Astrocyte (in vitro differentiated cells and primary cell): ENCODE results near the gene INAVA. TPM values are rescaled to one million over a fixed set of nuclear protein-coding genes. Genes with fewer than 3 reads are reported as not detected.
A peak's percentile ranks its signal among the peaks of the same experiment; 100 is the strongest.

ENCODE experiments used
- DNase-seq: peaks from one replicate; pipeline ENCODE4 v3.0.0-alpha.2; 2010; ENCODE audit warnings: low read depth
- FAIRE-seq: peaks from 2 replicates; lab custom pipeline; 2011; peaks lifted over from hg19 to GRCh38; lab: Jason Lieb, UNC
- H2AFZ ChIP-seq: 2 replicates; pipeline ENCODE4 v1.6.0; 2012; ENCODE audit warnings: low read depth, low read length, inconsistent platforms
- H3K27ac ChIP-seq: 2 replicates; pipeline ENCODE4 v1.5.1; 2011; ENCODE audit warnings: low read depth, low read length, inconsistent platforms
- H3K27me3 ChIP-seq: 2 replicates; pipeline ENCODE4 v1.6.0; 2011; ENCODE audit warnings: low read length, inconsistent platforms; ENCODE audit not compliant: insufficient read depth
- H3K36me3 ChIP-seq: 2 replicates; pipeline ENCODE4 v1.5.1; 2011; ENCODE audit warnings: low read length, inconsistent platforms; ENCODE audit not compliant: insufficient read depth
- H3K4me1 ChIP-seq: 2 replicates; pipeline ENCODE4 v1.5.1; 2011; ENCODE audit warnings: low read length, inconsistent platforms; ENCODE audit not compliant: insufficient read depth
- H3K4me2 ChIP-seq: 2 replicates; pipeline ENCODE4 v1.6.0; 2012; ENCODE audit warnings: low read length, inconsistent platforms
- H3K4me3 ChIP-seq: 2 replicates; pipeline ENCODE4 v1.5.1; 2011; ENCODE audit warnings: low read depth, mild to moderate bottlenecking, low read length, inconsistent platforms; ENCODE audit not compliant: insufficient read depth
- H3K79me2 ChIP-seq: 2 replicates; pipeline ENCODE4 v1.6.0; 2012; ENCODE audit warnings: mild to moderate bottlenecking, low read length, inconsistent platforms; ENCODE audit not compliant: insufficient read depth
- H3K9ac ChIP-seq: 2 replicates; pipeline ENCODE4 v1.6.0; 2012; ENCODE audit warnings: mild to moderate bottlenecking, low read length, inconsistent platforms
- H3K9me3 ChIP-seq: 2 replicates; pipeline ENCODE4 v1.5.1; 2012; ENCODE audit warnings: low read depth, mild to moderate bottlenecking, low read length, inconsistent platforms; ENCODE audit not compliant: insufficient read depth
- H4K20me1 ChIP-seq: 2 replicates; pipeline ENCODE4 v1.6.0; 2012; ENCODE audit warnings: low read length, inconsistent platforms; ENCODE audit not compliant: insufficient read depth
- H3K27ac Mint-ChIP-seq: one replicate; pipeline ENCODE4 v1.8.0; 2021; ENCODE audit warnings: mild to moderate bottlenecking, mixed read lengths; ENCODE audit not compliant: unreplicated experiment
- H3K27me3 Mint-ChIP-seq: one replicate; pipeline ENCODE4 v1.8.0; 2021; ENCODE audit warnings: low read depth, mixed read lengths; ENCODE audit not compliant: unreplicated experiment
- H3K36me3 Mint-ChIP-seq: one replicate; pipeline ENCODE4 v1.8.0; 2021; ENCODE audit warnings: low read depth, mixed read lengths; ENCODE audit not compliant: unreplicated experiment
- H3K4me1 Mint-ChIP-seq: one replicate; pipeline ENCODE4 v1.8.0; 2021; ENCODE audit warnings: low read depth, mixed read lengths; ENCODE audit not compliant: unreplicated experiment
- H3K4me3 Mint-ChIP-seq: one replicate; pipeline ENCODE4 v1.8.0; 2021; ENCODE audit warnings: mild to moderate bottlenecking, moderate library complexity, mixed read lengths; ENCODE audit not compliant: unreplicated experiment
- H3K9me3 Mint-ChIP-seq: one replicate; pipeline ENCODE4 v1.8.0; 2021; ENCODE audit warnings: mild to moderate bottlenecking, mixed read lengths; ENCODE audit not compliant: unreplicated experiment
- EZH2 ChIP-seq: IDR thresholded peaks from 2 replicates; pipeline ENCODE4 v1.6.1; 2012; ENCODE audit warnings: mild to moderate bottlenecking, low read length, inconsistent platforms; ENCODE audit not compliant: insufficient read depth
- total RNA-seq: library from RNA; stranded (reverse); gene quantifications from 2 replicates; pipeline ENCODE4 v1.2.1, GENCODE V29; 2021
- TF ChIP-seq, protein P1 (sequence below): IDR thresholded peaks from 2 replicates; pipeline ENCODE4 v1.5.1; 2011; ENCODE audit warnings: low read depth, mild to moderate bottlenecking, inconsistent platforms, low read length, moderate library complexity; ENCODE audit not compliant: insufficient read depth

INAVA gene
- total RNA-seq, 1 donor from 2014 or later: 10.3 TPM

DNA sequence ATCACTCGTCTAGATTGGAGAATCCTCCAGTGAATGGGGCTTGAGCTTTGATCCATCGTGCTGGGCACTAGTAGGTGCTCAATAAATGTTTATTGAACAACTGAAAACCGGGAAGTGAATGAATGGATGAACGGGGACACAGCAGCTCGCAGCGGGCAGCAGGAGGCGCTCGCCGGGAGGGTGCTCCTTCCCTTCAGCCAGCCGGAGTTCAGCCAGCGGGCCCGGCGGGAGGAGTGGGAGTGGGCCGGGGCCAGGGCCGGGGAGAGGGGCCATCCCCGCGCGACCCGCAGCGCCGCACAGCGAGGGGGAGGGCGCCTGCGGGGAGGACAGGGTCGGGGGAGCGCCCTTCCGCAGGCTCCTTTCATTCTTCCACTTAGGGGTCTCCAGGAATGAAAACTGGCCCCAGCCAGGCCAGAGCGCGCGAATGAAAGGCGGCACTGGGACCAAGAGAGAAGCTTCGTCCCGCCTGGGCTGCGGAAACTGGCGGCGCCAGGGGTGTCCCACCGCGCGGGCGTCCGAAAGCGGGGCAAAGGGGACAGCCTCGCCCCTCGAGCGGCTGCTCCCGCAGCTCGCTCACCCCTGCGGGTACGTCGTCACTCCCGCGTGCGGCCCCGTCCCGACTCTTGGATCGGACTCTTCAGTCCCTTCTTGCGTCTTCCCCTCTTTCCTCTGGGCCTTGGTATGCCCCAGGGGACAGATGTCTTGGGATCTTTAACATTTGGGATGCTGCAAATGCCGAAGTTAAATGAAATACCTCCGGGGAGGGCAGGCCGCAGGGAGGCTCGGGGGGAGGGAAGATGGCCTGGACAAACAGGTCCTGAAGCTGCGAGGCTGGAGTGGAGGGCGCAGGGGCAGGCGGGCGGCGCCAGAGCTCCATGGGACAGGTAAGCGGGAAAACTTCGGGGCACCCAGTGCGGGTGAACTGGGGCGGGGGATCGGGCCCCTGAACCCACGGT is 3.6 kb upstream of the INAVA start:
- Histone ChIP-seq H3K4me1 (peaks cover 13% of the 10 kb centered on the region), H4K20me1 (no peaks in the 10 kb centered on the region), H3K4me2 (peak overlapping the region; percentile 98), H3K9me3 (no peaks in the 10 kb centered on the region), H3K4me3 (peak overlapping the region; percentile 64), H3K27ac (peak overlapping the region; percentile 53), H3K27me3 (peaks cover 7% of the 10 kb centered on the region), H2AFZ (peak overlapping the region; percentile 99), H3K9ac (peak overlapping the region; percentile 84), H3K79me2 (no peaks in the 10 kb centered on the region), H3K36me3 (no peaks in the 10 kb centered on the region)
- H3K36me3 Mint-ChIP-seq: no peaks in the 10 kb centered on the region
- peak; percentile 27 for DNase-seq
- H3K4me3 Mint-ChIP-seq: peak overlapping the region; percentile 90
- FAIRE-seq: no peak
- peak overlapping the region; percentile 69 for H3K27ac Mint-ChIP-seq
- H3K9me3 Mint-ChIP-seq: peaks cover 2% of the 10 kb centered on the region
- H3K4me1 Mint-ChIP-seq: peaks cover 17% of the 10 kb centered on the region
- peaks cover 9% of the 10 kb centered on the region for H3K27me3 Mint-ChIP-seq
- no peak for TF ChIP-seq EZH2
- TF ChIP-seq, protein P1, sequence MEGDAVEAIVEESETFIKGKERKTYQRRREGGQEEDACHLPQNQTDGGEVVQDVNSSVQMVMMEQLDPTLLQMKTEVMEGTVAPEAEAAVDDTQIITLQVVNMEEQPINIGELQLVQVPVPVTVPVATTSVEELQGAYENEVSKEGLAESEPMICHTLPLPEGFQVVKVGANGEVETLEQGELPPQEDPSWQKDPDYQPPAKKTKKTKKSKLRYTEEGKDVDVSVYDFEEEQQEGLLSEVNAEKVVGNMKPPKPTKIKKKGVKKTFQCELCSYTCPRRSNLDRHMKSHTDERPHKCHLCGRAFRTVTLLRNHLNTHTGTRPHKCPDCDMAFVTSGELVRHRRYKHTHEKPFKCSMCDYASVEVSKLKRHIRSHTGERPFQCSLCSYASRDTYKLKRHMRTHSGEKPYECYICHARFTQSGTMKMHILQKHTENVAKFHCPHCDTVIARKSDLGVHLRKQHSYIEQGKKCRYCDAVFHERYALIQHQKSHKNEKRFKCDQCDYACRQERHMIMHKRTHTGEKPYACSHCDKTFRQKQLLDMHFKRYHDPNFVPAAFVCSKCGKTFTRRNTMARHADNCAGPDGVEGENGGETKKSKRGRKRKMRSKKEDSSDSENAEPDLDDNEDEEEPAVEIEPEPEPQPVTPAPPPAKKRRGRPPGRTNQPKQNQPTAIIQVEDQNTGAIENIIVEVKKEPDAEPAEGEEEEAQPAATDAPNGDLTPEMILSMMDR: peak; percentile 43

DNA sequence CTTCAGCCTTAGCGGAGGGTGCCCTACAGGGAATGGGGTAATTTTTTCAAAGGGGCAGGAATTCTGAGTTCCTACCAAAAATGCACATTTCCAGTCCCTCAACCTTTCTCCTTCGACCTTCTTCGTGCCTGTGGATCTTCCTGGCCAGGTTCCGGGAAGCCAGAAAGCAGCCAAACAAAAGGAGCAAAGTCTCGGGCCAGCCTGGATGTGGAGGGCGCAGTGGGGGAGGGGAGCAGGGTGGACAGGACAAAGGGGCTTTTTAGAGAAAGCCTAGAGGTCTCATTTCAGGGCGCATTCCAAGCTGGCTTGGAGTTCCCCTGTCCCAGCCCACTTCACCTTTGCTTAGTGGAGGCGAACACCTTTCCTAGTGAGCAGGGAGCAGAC is 2.9 kb upstream of the INAVA start:
- Histone ChIP-seq H3K27me3 (peaks cover 7% of the 10 kb centered on the region), H3K4me1 (peaks cover 17% of the 10 kb centered on the region), H3K79me2 (no peaks in the 10 kb centered on the region), H3K27ac (no peak overlapping the region), H3K9ac (peak overlapping the region; percentile 84), H3K4me3 (peak overlapping the region; percentile 64), H4K20me1 (no peaks in the 10 kb centered on the region), H3K9me3 (no peaks in the 10 kb centered on the region), H3K36me3 (no peaks in the 10 kb centered on the region), H3K4me2 (peak overlapping the region; percentile 98), H2AFZ (peak overlapping the region; percentile 99)
- H3K27me3 Mint-ChIP-seq: peaks cover 9% of the 10 kb centered on the region
- H3K4me3 Mint-ChIP-seq: peak overlapping the region; percentile 90
- H3K4me1 Mint-ChIP-seq: peaks cover 22% of the 10 kb centered on the region
- H3K36me3 Mint-ChIP-seq: no peaks in the 10 kb centered on the region
- no peak for TF ChIP-seq EZH2
- TF ChIP-seq, protein P1: no peak
- H3K9me3 Mint-ChIP-seq: peaks cover 2% of the 10 kb centered on the region
- FAIRE-seq: no peak
- peak overlapping the region; percentile 77 for H3K27ac Mint-ChIP-seq
- DNase-seq: no peak

DNA sequence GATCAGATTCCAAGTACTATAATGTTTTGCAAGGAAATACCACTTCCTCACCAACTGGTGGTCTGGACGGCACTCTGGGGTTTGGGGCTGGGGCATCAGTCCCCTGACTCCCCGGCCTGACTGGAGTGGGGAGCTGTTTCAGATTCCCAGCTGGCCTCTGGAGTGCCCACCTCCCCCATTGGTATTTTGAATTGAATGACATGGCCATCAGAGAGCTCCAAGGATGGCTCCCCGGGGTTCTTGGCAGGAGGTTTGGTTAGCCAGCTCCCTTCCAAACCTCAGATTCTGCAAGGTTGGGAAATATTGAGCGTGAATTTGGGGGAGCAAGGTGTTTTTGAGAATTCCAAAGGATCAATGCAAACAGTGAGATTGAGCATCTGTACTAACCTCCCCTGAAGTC is 2.2 kb upstream of the INAVA start:
- peak overlapping the region; percentile 90 for H3K4me3 Mint-ChIP-seq
- no peaks in the 10 kb centered on the region for H3K9me3 ChIP-seq
- no peak for TF ChIP-seq EZH2
- TF ChIP-seq, protein P1: no peak
- H3K79me2 ChIP-seq: no peaks in the 10 kb centered on the region
- H3K27me3 Mint-ChIP-seq: peaks cover 9% of the 10 kb centered on the region
- H3K9me3 Mint-ChIP-seq: peaks cover 2% of the 10 kb centered on the region
- H3K27ac ChIP-seq: no peak overlapping the region
- H3K4me2 ChIP-seq: no peak overlapping the region
- H4K20me1 ChIP-seq: no peaks in the 10 kb centered on the region
- H3K4me3 ChIP-seq: no peak overlapping the region
- DNase-seq (no peak), FAIRE-seq (no peak)
- H2AFZ ChIP-seq: no peak overlapping the region
- no peak overlapping the region for H3K9ac ChIP-seq
- no peaks in the 10 kb centered on the region for H3K36me3 Mint-ChIP-seq
- peaks cover 22% of the 10 kb centered on the region for H3K4me1 ChIP-seq
- peaks cover 27% of the 10 kb centered on the region for H3K4me1 Mint-ChIP-seq
- no peak overlapping the region for H3K27ac Mint-ChIP-seq
- peaks cover 7% of the 10 kb centered on the region for H3K27me3 ChIP-seq
- no peaks in the 10 kb centered on the region for H3K36me3 ChIP-seq
